ENCODE data around the gene PREP.

DNA sequence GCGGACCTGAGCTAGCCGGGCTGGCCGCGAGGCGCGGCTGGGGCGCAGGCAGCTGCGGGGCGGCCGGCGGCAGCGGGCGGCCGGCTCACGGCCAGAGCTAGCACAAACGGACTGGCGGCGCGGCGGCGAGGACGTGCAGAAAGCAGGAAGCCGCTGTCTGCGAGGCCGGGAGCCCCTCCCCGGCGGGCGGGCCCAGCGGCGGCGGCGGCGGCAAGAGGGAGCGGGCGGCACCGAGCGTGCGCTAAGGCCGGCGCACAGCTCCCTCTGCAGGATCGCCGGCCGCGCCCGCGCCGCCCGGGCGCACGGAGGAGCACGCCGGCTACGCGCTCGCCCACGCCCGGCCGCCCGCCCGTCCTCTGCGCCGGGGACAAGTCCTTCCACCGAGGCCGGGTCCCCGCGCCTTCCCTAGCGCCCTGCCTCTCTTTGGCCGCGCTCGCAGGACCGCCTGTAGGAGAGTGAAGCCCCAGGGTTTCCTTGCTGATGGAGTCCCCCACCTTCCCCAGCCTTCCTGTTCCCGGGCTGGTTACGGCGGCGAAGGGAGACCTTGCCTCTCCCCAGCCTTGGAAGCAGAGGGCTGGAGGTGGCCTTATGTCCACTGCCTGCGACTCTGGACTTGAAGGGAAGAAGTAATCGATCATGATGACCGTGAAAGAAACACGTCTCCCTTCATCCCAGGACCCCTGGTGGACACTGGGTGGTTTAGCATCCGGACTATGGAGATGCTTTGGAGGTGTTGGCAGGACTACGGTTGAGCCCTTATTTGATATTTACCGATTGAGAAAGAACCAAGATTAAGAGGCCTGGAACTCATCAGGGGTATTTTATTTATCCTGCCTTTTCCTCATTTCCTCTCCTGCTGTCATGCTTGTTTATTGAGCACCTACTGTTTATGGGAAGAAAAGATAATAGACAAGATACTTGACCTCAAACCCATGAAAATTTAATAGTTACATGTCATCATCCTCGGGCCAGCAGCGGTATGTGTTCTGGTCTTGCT, at the start of gene PREP:
- TF ChIP-seq, protein P1, sequence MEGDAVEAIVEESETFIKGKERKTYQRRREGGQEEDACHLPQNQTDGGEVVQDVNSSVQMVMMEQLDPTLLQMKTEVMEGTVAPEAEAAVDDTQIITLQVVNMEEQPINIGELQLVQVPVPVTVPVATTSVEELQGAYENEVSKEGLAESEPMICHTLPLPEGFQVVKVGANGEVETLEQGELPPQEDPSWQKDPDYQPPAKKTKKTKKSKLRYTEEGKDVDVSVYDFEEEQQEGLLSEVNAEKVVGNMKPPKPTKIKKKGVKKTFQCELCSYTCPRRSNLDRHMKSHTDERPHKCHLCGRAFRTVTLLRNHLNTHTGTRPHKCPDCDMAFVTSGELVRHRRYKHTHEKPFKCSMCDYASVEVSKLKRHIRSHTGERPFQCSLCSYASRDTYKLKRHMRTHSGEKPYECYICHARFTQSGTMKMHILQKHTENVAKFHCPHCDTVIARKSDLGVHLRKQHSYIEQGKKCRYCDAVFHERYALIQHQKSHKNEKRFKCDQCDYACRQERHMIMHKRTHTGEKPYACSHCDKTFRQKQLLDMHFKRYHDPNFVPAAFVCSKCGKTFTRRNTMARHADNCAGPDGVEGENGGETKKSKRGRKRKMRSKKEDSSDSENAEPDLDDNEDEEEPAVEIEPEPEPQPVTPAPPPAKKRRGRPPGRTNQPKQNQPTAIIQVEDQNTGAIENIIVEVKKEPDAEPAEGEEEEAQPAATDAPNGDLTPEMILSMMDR (IDR thresholded peaks at IDR 0.05), result peak; percentile 76 to 80 (median 79)
- no peak for TF ChIP-seq POLR2A (IDR thresholded peaks at IDR 0.05)

Measured in testis (tissue), 2 donors.